Hair follicle dermal papilla cell (primary cell): ENCODE measurements around the gene GJB1. TPM values are rescaled to one million over a fixed set of nuclear protein-coding genes. Genes with fewer than 3 reads are reported as not detected.

Experiments
- total RNA-seq: library from RNA; depleted of rRNA; stranded (reverse); fragments of >200 nt; gene quantifications from 2 replicates; pipeline ENCODE4 v1.2.3, GENCODE V29; 2012

GJB1 gene
- not detected in 2 replicates for total RNA-seq

DNA sequence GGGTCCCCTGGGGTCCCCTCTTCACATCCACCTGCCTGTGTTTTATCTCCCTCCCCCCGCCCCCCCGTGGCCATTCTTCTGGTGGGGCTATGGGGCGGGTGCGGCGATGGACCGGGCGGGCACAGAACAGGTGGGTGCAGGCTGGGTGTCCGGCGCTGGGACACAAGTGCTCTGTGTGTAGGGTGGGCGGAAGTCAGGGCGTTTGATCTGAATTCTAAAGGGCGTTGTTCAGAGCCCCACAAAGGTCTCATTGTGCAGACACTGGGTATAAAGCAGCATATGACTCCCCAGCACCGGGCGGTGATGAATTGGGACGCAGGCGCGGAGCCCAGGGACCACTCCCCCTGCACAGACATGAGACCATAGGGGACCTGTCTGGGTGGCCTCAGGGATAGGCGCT, at the start of gene GJB1:
TSS of gene GJB1 (plus strand) at position 296 of the 400 bp plus-strand sequence. CDS start 484 bp downstream, outside the sequence.

DNA sequence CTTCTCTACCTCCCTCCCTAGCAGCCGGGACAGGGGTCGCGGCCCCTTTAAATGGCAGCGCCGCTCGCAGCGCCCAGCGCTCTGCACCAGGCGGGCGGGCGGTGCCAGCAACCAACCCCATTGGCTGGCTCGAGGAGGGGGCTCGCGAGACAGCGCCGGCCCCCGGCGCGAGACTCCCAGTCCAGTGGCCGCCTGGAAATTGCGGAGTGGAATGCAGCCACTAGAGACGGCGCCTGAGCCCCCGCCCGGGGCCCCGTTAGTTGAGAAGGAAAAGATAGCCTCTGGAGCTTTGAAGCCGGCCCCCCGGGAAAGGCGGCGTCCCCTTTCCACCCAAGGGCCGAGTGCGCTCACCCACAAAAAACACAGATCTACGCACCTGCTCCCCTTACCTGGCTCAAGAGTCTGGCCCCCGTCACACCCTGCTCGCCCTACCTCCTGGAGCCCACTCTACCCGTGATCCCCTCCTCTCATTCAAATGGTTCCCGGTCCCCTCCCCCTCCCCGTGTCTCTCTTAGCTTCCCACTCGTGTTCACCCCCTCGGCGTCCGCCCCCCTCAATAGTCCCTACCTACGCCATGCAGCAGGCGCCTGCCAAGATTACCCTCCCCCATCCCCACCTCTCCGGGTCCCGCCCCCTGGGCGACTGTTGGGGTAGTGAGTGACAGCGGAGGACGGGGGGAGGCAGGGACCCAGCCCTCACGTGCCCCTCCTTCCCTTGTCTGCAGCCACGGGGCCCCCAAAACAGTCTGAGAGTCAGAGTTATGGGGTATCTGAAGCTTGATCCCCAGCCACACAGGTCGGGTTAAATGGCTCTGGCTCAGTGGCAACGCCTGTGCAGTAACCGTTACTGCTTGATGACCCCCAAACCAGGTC, 31.3 kb downstream of the GJB1 start, which contains the start of gene ZMYM3:
TSS of gene ZMYM3 (minus strand) at position 49 of the 872 bp plus-strand sequence. CDS start 885 bp downstream, outside the sequence.

Other genes starting within 250 kb of the GJB1 start
- gene SNX12, start 154.9 kb upstream of the GJB1 start, total RNA-seq = 63.8 and 66.3 TPM in 2 replicates
- gene FOXO4, start 127.4 kb upstream of the GJB1 start, total RNA-seq = 8.3 and 9.8 TPM in 2 replicates
- gene CXorf65, start 116.5 kb upstream of the GJB1 start, total RNA-seq = not detected in 2 replicates
- not detected in 2 replicates for gene IL2RG, start 111.6 kb upstream of the GJB1 start, total RNA-seq
- 29.3 and 38.6 TPM in 2 replicates for gene MED12, start 104.6 kb upstream of the GJB1 start, total RNA-seq
- 0.24 and 0.49 TPM in 2 replicates for gene NLGN3, start 78.4 kb upstream of the GJB1 start, total RNA-seq
- gene ZMYM3, start 30.9 kb downstream of the GJB1 start, total RNA-seq = 25.1 and 30.7 TPM in 2 replicates
- 343 and 362 TPM in 2 replicates for gene NONO, start 60.4 kb downstream of the GJB1 start, total RNA-seq
- gene ITGB1BP2, start 78.5 kb downstream of the GJB1 start, total RNA-seq = 0.49 and 0.81 TPM in 2 replicates
- gene TAF1, start 143.1 kb downstream of the GJB1 start, total RNA-seq = 28.2 and 32.5 TPM in 2 replicates